ENCODE results near the gene FGF5.
"Not testable (repeated sequence)": the region's sequence is repeated elsewhere in the genome, so short reads cannot be mapped to it uniquely, and the experiment has no call there.

Gene FGF5

DNA sequence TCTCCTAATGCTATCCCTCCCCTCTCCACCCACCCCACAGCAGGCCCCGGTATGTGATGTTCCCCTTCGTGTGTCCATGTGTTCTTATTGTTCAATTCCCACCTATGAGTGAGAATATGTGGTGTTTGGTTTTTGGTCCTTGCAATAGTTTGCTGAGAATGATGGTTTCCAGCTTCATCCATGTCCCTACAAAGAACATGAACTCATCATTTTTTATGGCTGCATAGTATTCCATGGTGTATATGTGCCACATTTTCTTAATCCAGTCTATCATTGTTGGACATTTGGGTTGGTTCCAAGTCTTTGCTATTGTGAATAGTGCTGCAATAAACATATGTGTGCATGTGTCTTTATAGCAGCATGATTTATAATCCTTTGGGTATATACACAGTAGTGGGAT lies 24.2 kb downstream of the FGF5 start:
- in situ Hi-C loops (cut with MboI; ENCODE audit: low sequenced_read_pairs) = not testable (repeated sequence)

DNA sequence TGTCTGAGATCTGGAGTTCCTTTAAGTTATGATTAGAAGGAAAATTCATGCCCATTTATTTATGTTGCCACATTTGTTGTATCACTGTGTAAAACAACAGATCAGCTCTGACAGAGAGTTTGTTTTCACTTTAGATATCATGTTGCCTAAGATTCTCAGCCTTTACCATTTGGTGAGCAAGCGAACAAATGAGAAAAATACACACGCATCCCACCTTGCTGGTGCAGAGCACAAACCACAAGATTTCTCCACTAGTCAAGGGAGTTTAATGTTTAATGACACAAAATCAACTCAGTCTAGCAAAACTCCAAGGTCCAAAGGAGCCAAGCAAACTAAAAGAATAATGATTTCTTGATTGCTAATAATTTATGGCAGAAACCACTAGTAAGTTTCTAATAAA lies 27.7 kb downstream of the FGF5 start:
- in situ Hi-C loops (cut with MboI; ENCODE audit: low sequenced_read_pairs) = no loop called here

DNA sequence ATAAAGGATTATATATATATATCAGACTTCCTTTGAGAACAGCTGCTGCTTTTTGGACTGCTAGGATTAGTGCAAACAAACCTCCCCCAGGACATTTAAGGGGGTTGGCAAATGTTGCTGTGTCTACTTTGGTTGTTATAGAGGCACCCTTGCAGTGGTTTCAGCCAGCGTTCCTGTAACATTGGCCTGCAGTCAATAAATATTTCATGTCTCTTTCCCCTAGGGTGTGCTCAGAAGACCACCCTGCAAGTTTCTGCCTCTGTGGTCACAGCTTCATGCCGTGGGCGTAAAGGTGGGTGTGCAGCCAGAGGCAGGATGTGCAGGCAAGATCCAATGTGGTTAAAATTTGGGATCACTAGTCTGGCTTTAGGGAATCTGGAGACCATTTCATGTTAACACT lies 28.9 kb downstream of the FGF5 start:
- in situ Hi-C loops (cut with MboI; ENCODE audit: low sequenced_read_pairs) = no loop called here

DNA sequence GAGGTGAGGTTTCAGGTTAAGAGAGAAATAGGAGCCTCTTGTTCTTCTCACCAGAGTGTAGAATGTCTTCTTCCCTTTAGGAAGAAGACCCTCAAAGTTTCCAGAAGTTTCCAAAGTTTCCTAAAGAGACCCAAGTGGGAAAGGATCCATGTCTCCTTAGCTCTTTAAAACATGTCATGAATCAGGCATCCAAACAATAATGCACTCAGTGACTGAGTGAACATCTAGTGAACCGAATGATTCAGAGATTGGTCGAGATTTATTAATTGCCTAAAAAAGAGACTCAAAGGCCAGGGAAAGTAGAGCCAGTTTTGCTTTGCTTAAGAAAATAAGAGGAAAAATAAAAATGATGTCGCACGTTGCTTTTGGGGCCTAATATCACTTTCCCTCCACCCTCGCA lies 29.4 kb downstream of the FGF5 start:
- in situ Hi-C loops (cut with MboI; ENCODE audit: low sequenced_read_pairs) = no loop called here

DNA sequence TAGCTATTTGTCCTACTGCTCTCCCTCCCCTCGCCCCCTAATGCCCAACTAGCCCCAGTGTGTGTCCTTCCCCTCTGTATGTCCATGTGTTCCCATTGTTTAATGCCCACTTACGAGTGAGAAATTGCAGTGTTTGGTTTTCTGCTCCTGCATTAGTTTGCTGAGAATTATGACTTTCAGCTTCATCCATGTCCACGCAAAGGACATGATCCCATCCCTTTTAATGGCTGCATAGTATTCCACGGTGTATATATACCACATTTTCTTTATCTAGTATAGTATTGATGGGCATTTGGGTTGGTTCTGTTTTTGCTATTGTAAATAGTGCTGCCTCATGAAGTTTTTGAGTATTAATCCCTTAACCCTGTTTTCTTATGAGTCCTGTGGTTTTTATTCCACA lies 35.4 kb downstream of the FGF5 start:
- in situ Hi-C loops (cut with MboI; ENCODE audit: low sequenced_read_pairs) = no loop called here

DNA sequence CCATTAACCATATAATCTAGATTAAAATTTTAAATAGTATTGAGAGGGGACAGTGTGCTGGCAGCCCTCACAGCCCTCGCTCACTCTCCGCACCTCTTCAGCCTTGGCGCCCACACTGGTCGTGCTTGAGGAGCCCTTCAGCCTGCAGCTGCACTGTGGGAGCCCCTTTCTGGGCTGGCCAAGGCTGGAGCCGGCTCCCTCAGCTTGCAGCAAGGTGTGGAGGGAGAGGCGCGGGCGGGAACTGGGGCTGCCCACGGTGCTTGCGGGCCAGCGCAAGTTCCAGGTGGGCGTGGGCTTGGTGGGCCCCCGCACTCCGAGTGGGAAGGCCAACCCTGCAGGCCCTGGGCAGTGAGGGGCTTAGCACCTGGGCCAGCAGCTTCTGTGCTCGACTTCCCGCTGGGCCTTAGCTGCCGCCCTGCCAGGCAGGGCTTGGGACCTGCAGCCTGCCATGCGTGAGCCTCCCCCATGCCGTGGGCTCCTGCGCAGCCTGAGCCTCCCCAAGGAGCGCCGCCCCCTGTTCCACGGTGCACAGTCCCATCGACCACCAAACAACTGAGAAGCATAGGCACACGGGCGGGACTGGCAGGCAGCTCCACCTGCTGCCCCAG lies 36.3 kb downstream of the FGF5 start:
- in situ Hi-C loops (cut with MboI; ENCODE audit: low sequenced_read_pairs) = no loop called here

DNA sequence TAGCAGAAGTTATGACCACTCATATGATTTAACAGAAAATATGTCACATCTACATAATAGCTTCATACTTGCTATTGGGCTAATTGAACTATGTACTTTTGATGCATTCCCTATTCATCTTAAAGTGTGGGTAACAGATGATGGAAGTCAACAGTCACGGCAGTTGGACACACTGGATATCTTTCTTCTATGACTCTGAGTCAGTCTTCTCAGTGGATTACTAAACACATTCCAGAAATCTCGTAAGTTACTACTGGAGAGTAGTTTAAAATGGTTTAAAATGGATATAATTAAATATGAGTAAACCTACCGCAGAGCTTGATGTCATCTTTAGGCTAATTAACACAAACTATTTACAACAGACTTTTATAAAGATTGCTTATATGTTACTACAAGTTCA lies 39.0 kb downstream of the FGF5 start:
- in situ Hi-C loops (cut with MboI; ENCODE audit: low sequenced_read_pairs) = no loop called here

DNA sequence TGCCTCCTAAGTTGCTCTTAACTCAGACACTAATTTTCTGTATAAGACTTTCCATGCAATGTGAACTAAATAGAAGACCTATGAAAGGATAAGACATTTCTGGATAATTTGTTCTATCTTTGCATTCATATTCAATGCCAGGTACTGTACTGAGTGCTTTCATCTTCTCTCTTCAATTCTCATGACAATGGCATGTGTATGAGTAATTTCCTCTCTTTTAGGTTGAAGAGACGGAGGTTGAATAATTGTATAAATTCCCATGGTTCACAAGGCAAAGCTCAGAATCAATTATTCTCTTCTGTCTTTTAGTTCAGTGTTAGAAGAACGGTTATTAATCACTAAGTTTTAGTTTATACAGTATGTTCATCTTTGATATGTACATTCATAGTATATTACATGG lies 39.8 kb downstream of the FGF5 start:
- in situ Hi-C loops (cut with MboI; ENCODE audit: low sequenced_read_pairs) = no loop called here

DNA sequence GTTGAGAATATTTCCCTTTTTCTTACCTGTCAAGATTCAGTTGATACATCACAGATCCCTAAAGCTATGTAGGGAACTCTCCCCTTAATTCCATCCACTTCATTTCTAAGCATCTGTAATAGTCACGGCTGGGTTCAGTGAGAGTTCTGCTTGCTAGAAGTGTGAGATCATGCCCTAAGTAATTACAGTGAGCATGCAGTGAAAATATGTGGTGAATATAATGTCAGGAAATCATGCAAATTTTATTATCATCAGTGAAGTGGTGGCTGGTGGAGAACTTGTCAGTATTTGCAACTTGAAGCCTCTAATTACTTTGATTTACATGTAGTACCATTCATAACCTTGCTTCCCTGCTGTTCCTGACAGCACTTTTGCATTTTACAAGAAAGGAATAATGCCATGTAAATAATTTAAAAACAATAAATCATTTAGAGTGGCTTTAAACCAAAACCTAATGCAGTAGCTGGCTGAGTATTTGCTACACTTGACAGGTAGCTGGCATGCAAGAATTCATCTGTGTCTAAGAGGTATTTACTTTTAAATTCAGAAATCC lies 40.8 kb downstream of the FGF5 start:
- in situ Hi-C loops (cut with MboI; ENCODE audit: low sequenced_read_pairs) = no loop called here

DNA sequence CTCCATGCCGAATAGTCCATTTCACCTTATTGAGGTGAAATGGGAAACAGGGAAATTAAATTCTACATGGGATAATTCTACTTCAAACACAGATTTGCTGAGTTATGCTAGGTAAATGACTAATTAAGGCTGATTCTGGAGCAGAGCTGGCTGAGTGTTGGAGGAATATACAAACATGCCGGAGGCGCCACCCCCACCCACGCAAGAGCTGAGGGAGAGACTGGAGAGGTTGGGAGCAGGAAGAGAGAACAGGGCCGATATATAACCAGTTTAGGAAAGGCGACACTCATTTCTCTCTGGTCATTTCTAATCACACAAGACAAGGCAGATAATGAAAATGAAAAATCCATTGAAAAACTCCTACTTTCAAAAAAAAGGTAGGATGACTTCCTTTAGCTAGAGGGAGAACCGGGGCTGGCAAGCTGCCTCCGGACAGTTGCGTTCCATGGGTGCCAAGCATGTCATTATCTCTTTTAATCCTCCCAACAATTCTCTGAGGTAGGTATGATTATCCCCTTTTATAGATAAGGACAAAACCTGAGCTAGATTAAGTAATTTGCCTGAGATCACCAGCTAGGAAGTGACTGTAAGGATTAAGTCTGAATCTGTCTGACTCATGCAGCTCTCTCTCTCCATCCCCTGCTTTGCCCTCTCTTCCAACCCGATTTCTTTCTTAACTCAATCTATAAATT lies 41.5 kb downstream of the FGF5 start:
- in situ Hi-C loops (cut with MboI; ENCODE audit: low sequenced_read_pairs) = no loop called here

DNA sequence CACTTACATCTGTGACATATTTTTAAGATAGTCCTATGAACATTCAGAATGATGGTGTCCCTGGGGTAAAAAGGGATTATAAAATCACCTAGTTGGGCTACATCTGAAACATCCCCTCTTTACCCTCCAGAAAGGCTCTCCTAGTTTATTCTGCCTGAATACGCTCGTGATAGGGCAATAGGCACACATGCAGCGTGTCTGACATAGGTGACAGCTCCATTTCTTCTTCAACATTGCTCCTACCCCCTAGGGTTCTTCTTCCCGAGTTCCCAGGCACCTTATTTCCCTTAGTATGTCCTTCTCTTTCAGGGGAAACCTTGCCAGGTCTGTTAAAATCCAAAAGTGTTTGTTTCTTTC lies 42.0 kb downstream of the FGF5 start:
- in situ Hi-C loops (cut with MboI; ENCODE audit: low sequenced_read_pairs) = no loop called here

DNA sequence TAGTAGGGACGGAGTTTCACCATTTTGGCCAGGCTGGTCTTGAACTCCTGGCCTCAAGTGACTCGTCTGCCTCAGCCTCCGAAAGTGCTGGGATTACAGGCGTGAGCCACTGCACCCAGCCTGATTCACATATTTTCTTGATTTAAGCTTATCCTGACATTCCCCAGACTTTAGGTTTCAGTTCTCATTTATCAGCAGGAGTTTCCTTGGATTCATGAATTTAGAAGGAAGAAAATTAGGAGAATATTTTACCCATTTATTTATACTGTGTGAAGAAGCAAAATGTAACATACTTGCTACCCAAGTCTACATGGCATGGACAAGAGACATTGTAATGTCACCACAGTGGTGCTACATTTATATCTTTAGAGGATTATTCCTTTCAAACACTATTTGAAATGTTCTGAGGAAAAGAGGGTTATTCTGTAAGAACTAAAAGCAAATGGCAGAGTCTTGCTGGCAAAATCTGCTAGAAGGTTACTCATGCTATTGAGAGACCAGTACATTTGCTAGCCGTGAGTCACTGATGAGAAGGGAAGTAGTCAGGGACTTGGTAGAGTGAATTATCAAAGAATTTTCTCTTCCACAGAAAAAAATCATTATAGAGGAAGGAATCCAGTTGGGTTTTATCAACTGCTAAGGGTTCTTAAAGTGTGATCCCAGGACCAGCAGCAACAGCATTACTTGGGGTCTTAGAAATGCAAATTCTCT lies 43.0 kb downstream of the FGF5 start:
- in situ Hi-C loops (cut with MboI; ENCODE audit: low sequenced_read_pairs) = no loop called here

DNA sequence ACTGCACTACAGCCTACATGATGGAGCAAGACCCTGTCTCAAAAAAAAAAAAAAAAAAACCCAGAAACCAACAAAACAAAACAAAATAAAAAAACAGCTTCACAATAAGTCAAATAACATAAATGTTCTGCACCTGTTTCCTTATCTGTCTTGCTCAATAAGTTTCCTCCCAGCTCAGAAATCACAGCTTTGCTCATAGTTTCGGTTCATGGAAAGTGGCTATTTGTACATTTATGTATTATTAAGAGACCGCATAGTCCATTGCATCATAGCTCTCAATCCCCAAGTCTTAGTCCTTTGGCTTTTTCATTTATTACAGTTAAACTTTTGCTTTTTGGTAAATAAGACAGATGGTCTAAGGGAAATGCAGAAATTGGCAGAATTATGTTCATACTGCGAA lies 44.7 kb downstream of the FGF5 start:
- in situ Hi-C loops (cut with MboI; ENCODE audit: low sequenced_read_pairs) = no loop called here

DNA sequence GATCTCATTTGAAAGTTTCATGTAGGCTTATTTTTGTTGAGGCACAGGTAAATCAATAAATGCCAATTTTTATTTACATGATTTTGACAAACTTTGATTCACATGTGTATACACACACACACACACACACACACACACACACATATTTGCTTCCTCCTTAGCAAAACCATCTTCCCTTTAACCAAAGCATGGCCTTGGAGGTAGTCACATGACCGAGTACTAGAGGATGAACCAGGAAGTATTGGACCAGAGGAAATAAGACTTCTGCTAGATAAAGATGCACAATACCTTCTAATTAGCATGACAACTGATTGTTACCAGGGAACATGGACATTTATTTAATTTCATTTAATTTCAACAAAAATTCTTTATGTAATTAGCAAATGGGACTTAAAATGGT lies 45.7 kb downstream of the FGF5 start:
- in situ Hi-C loops (cut with MboI; ENCODE audit: low sequenced_read_pairs) = no loop called here

DNA sequence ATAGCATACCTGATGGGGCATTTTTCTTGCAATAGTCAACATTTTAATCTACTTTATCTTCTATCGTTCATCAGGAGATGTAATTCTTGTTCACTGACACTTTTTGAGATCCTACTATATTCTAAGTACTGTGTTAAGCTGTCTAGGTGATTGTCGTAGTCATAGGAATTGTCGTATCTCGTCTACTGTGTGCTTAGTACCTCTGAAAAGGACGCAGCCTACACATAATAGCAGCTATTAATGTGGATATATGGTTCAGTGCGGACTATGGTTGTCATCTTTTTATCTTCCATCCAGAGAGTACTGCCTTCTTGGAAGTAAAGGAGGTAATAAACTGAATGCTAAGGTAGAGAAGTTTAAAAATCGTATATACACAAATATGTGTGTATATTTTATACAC lies 47.2 kb downstream of the FGF5 start:
- in situ Hi-C loops (cut with MboI; ENCODE audit: low sequenced_read_pairs) = no loop called here

DNA sequence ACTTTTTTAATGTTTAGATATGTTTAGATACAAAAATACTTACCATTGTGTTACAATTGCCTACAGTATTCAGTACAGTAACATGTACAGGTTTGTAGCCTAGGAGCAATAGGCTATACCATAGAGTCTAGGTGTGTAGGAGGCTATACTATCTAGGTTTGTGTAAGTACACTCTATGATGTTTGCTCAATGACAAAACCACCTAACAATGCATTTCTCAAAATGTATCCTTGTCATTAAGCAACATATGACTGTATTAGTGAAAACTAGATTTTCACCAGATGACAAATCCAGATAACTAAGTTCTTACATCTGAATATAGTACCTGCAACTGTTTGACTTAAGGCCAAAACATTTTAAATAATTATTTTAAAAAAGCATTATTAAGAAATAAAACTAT lies 49.4 kb downstream of the FGF5 start:
- in situ Hi-C loops (cut with MboI; ENCODE audit: low sequenced_read_pairs) = not testable (repeated sequence)

DNA sequence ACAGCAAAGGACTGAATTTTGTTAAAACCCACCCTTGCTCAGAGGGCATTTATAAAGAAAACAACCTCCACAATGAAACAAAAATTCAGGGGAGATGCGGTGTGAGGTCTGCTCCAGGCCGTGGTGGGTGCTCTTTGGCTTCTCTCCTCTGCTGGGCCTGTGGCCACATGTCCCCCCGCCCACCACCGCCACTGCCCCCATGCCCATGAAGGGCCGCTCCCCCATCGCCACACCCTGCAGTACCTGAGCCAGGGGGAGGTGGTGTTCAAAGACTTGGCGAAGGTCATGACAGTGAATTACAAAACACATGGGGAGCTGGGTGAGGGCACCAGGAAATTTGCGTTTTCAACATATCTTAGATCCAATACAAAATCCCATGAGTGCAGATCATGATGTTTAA lies 54.9 kb downstream of the FGF5 start:
- in situ Hi-C loops (cut with MboI; ENCODE audit: low sequenced_read_pairs) = no loop called here

DNA sequence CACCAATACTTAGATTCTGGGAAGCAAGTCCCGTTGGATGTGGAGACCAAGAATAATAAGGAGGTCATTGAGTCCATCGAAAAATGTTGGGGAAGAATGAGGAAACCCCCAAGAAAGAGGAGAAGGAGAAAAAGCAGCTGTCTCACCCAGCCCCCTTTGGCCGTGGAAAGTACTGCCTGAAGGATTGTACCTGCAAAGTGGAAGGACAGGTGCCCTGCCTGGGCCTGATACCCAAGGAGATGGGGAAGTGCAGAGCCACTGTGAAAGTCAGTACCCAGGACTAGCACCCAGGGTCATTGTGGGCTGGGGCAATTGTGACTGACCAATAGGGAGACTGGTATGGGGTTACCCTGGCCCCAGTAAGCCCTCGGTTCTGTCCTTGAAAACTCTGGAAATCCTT lies 55.3 kb downstream of the FGF5 start:
- in situ Hi-C loops (cut with MboI; ENCODE audit: low sequenced_read_pairs) = no loop called here

DNA sequence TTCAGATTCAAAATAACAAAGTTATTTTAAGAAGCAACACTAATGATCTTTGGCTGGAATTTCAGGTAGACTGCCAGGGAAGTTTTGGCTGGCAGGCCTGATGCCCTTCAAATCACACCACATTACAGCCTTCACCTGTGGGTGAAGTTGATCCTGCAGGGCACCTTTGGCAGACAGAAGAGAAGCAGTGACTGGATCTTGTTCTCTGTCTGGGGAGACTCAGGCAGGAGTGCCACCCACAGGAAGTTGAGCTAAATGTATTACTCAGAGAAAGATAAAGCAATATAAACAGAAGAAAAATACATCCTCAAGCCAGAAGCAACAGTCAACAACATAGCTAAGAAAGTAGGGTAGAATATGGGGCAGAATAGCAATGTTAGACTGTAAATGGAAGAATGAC lies 56.3 kb downstream of the FGF5 start:
- in situ Hi-C loops (cut with MboI; ENCODE audit: low sequenced_read_pairs) = no loop called here

DNA sequence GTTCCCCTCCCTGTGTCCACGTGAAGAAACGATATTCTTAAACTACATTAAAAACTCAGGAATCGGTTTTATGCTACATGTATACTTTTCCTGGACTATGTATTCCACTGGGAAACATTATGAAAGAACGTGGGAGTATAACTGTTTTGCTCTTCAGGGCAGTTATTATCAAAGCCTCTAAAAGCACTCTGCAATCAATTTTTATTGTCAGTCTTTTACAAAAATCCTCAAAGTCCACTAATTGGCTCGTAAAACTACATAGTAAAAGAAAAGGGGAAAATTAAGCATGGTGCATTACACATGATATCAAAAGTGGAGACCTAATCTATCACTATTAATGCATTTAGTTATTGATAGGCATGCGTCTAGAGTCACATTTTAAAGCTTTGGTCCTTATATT lies 57.7 kb downstream of the FGF5 start:
- in situ Hi-C loops (cut with MboI; ENCODE audit: low sequenced_read_pairs) = no loop called here

DNA sequence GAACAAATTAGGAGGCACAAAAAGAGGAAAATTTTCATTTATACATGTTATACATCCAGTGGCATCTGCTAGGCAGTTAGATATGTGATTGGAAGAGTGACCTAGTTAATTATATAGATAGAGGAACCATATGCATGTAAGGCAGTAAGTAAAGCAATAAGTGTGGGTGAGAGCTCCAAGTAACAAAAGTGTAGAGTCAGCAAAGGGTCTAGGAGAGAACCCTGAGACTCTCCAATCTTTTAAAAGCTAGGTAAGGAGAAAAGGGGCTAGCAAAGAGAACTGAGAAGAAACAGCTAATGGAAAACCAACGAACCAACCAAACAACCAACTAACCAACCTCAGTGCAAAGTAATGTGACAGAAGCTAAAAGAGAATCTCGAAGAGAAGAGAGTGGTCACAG lies 65.2 kb downstream of the FGF5 start:
- in situ Hi-C loops (cut with MboI; ENCODE audit: low sequenced_read_pairs) = no loop called here

DNA sequence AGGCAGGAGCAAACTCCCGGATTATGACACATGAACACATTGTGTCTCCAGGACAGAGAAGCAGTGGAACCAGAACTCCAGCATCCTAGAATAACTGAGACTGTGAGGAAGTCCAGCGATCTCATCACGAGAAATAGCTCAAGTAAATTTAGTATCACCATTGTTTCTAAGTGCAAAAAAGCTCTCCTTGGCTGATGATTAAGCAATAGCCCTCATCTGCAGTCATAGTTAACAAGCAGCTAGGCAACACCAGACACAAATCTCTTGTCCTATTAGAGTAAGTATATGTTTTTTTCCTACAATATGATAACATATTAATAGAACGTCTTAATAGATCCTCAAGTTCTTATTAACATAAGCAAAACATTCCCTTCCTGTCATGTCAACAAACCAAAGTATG lies 66.7 kb downstream of the FGF5 start:
- in situ Hi-C loops (cut with MboI; ENCODE audit: low sequenced_read_pairs) = no loop called here
